ENCODE results near the gene CER1.

CER1 gene

GRCh38 chr9:14756291-14756690 lies 33.8 kb upstream of the CER1 start:
- no peak for TF ChIP-seq CTCF (IDR thresholded peaks at IDR 0.05)
- TF ChIP-seq ZFX (IDR thresholded peaks at IDR 0.05; ENCODE audit: borderline replicate concordance) = no peak
- no peak overlapping the region for H3K27ac ChIP-seq

- H3K27ac ChIP-seq = no peak overlapping the region
- no peak for TF ChIP-seq ZFX (IDR thresholded peaks at IDR 0.05; ENCODE audit: borderline replicate concordance)
- no peak for TF ChIP-seq CTCF (IDR thresholded peaks at IDR 0.05)
These were observed 30.3 kb upstream of the CER1 start for GRCh38 chr9:14752871-14753270.

GRCh38 chr9:14752271-14752670 lies 29.7 kb upstream of the CER1 start:
- no peak overlapping the region for H3K27ac ChIP-seq
- TF ChIP-seq ZFX (IDR thresholded peaks at IDR 0.05; ENCODE audit: borderline replicate concordance) = no peak
- no peak for TF ChIP-seq CTCF (IDR thresholded peaks at IDR 0.05)

- no peak overlapping the region for H3K27ac ChIP-seq
- TF ChIP-seq CTCF (IDR thresholded peaks at IDR 0.05) = no peak
These were observed 28.3 kb upstream of the CER1 start for GRCh38 chr9:14750821-14751220.

- TF ChIP-seq CTCF (IDR thresholded peaks at IDR 0.05) (no peak), ZFX (IDR thresholded peaks at IDR 0.05; ENCODE audit: borderline replicate concordance) (no peak)
- no peak overlapping the region for H3K27ac ChIP-seq
These were observed 27.2 kb upstream of the CER1 start for GRCh38 chr9:14749741-14750211.

- TF ChIP-seq CTCF (IDR thresholded peaks at IDR 0.05) = no peak
- no peak for TF ChIP-seq ZFX (IDR thresholded peaks at IDR 0.05; ENCODE audit: borderline replicate concordance)
These were observed 25.8 kb upstream of the CER1 start for GRCh38 chr9:14748373-14748772.

GRCh38 chr9:14747111-14747510 lies 24.6 kb upstream of the CER1 start:
- H3K27ac ChIP-seq = no peak overlapping the region
- TF ChIP-seq CTCF (IDR thresholded peaks at IDR 0.05) (no peak), ZFX (IDR thresholded peaks at IDR 0.05; ENCODE audit: borderline replicate concordance) (no peak)

More at GRCh38 chr9:14748373-14748772, 25.8 kb upstream of the CER1 start:
- no peak overlapping the region for H3K27ac ChIP-seq

Data from 22Rv1 (cell line).